ENCODE measurements around the gene CACNA2D2. TPM values are rescaled to one million over a fixed set of nuclear protein-coding genes. Genes with fewer than 3 reads are reported as not detected.

Gene CACNA2D2
- total and polyA plus RNA-seq, 12 donors = 0.09 to 2.0 (median 0.60) TPM

DNA sequence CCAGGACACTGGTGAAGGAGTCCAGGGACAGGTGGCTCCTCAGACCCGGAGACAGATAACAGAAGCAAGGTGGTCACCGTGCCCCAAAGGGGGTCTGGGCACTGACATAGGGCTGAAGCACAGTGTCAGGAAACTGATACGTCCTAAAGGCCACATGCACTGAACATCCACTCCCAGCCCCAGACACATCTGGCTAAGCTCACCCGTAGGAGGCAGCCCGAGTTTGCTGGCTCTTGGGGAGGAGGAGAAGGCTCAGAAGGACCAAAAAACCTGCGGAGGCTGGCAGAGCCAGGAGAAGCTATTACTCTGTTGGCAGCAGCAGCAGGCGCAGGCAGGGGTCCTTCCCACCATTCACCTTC is 1.2 kb downstream of the CACNA2D2 start:
- H3K27ac ChIP-seq = no peak overlapping the region
- no peaks in the 10 kb centered on the region for H3K9me3 ChIP-seq (replicated peaks in 1 of 3)
- 33 to 69% (median 36%) methylated on average over 2 to 7 of the region's 7 CpGs for WGBS, 4 donors
- DNase-seq = no peak
- H3K4me3 ChIP-seq = no peak overlapping the region
- TF ChIP-seq POLR2A (IDR thresholded peaks at IDR 0.05) (no peak), CTCF (IDR thresholded peaks at IDR 0.05) (no peak)
- intact Hi-C loops (cut with DNase I) = no loop called here
- no peaks in the 10 kb centered on the region for H3K36me3 ChIP-seq (replicated peaks in 1 of 2)
- no peaks in the 10 kb centered on the region for H3K27me3 ChIP-seq
- H3K4me1 ChIP-seq (replicated peaks in 1 of 2) = no peaks in the 10 kb centered on the region

GRCh38 chr3:50495609-50496423 is 7.6 kb downstream of the CACNA2D2 start:
- 75 to 93% (median 84%) methylated on average over 15 to 16 of the region's 16 CpGs for WGBS, 4 donors
- Histone ChIP-seq H3K36me3 (replicated peaks in 1 of 2) (no peaks in the 10 kb centered on the region), H3K27me3 (no peaks in the 10 kb centered on the region), H3K4me3 (no peak overlapping the region), H3K9me3 (replicated peaks in 1 of 3) (no peaks in the 10 kb centered on the region), H3K27ac (no peak overlapping the region), H3K4me1 (replicated peaks in 1 of 2) (no peaks in the 10 kb centered on the region)
- DNase-seq = no peak
- no peak for TF ChIP-seq CTCF (IDR thresholded peaks at IDR 0.05)
- TF ChIP-seq POLR2A (IDR thresholded peaks at IDR 0.05) = no peak
- intact Hi-C loops (cut with DNase I) = no loop called here

DNA sequence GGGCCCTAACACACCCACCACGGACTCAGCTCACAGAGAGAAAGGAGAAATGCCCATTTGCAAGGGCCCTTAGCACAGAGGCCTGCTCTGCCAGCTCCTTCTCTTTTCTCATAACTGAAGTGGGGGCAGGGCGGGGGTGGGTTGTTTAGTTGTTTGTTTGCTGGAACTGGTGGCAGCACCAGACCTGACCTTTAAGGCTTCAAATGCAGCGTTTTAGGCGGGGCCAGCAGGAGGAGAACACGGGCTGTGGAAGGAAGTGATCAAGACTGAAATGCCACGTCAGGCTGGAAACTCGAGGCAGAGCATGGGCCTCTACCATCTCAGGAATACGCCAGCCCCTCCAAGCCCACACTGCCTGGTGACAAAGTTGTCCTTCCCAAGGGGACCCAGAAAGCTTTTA is 9.3 kb downstream of the CACNA2D2 start:
- Histone ChIP-seq H3K4me1 (replicated peaks in 1 of 2) (no peaks in the 10 kb centered on the region), H3K9me3 (replicated peaks in 1 of 3) (no peaks in the 10 kb centered on the region), H3K27me3 (no peaks in the 10 kb centered on the region), H3K27ac (no peak overlapping the region), H3K4me3 (no peak overlapping the region), H3K36me3 (replicated peaks in 1 of 2) (no peaks in the 10 kb centered on the region)
- intact Hi-C loops (cut with DNase I) = no loop called here
- TF ChIP-seq POLR2A (IDR thresholded peaks at IDR 0.05) (no peak), CTCF (IDR thresholded peaks at IDR 0.05) (no peak)
- 66 to 88% (median 81%) methylated on average over 7 to 8 of the region's 8 CpGs for WGBS, 4 donors
- no peak for DNase-seq

- 82 to 93% (median 90%) methylated on average over 9 to 11 of the region's 11 CpGs for WGBS, 4 donors
- H3K27me3 ChIP-seq = no peaks in the 10 kb centered on the region
- TF ChIP-seq CTCF (IDR thresholded peaks at IDR 0.05) (no peak), POLR2A (IDR thresholded peaks at IDR 0.05) (no peak)
- H3K4me3 ChIP-seq = no peak overlapping the region
- no peak overlapping the region for H3K27ac ChIP-seq
- intact Hi-C loops (cut with DNase I) = no loop called here
- no peaks in the 10 kb centered on the region for H3K36me3 ChIP-seq (replicated peaks in 1 of 2)
- no peaks in the 10 kb centered on the region for H3K4me1 ChIP-seq (replicated peaks in 1 of 2)
- H3K9me3 ChIP-seq (replicated peaks in 1 of 3) = no peaks in the 10 kb centered on the region
- DNase-seq = no peak
Observed at GRCh38 chr3:50493623-50494022, 9.8 kb downstream of the CACNA2D2 start.

Measured in adrenal gland (tissue), 12 donors.